GM23338 (cell line): ENCODE results near the gene FBXO45. TPM values are rescaled to one million over a fixed set of nuclear protein-coding genes. Genes with fewer than 3 reads are reported as not detected.
"Not testable (repeated sequence)": the region's sequence is repeated elsewhere in the genome, so short reads cannot be mapped to it uniquely, and the experiment has no call there.

Experiments used
- ATAC-seq: fragments of 200-7000 bp; cut with Tn5 transposase; 3 replicates; pipeline ENCODE4 v1.9.1; 2020
- DNase-seq: peaks from one replicate; pipeline ENCODE4 v3.0.0-alpha.2; 2015; ENCODE audit warnings: low spot score
- H2AFZ ChIP-seq: fragments of 200-600 bp; sonication (generic); 2 replicates; pipeline ENCODE4 v1.8.0; 2016; ENCODE audit warnings: antibody characterized with exemption, mild to moderate bottlenecking, moderate library complexity
- H3F3A ChIP-seq: fragments of 200-600 bp; sonication (generic); replicated peaks from 2 replicates; pipeline ENCODE4 v1.8.0; 2017; ENCODE audit warnings: antibody characterized with exemption, mixed run types, low read depth
- H3K27ac ChIP-seq: fragments of 200-600 bp; sonication (generic); 2 replicates; pipeline ENCODE4 v1.6.1; 2016; ENCODE audit warnings: low read depth
- H3K27me3 ChIP-seq: fragments of 200-600 bp; sonication (generic); 2 replicates; pipeline ENCODE4 v1.8.0; 2016; ENCODE audit warnings: mild to moderate bottlenecking, mixed run types, moderate library complexity; ENCODE audit not compliant: insufficient read depth
- H3K36me3 ChIP-seq: fragments of 200-600 bp; sonication (generic); 2 replicates; pipeline ENCODE4 v1.8.0; 2016; ENCODE audit warnings: mild to moderate bottlenecking; ENCODE audit not compliant: insufficient read depth
- H3K4me1 ChIP-seq: fragments of 200-600 bp; sonication (generic); 2 replicates; pipeline ENCODE4 v1.8.0; 2016; ENCODE audit warnings: mild to moderate bottlenecking, moderate library complexity; ENCODE audit not compliant: insufficient read depth
- H3K4me2 ChIP-seq: fragments of 200-600 bp; sonication (generic); 2 replicates; pipeline ENCODE4 v1.7.1; 2017; ENCODE audit warnings: mixed run types
- H3K4me3 ChIP-seq: fragments of 200-600 bp; sonication (generic); 2 replicates; pipeline ENCODE4 v1.6.1; 2016; ENCODE audit warnings: mixed run types
- H3K79me2 ChIP-seq: fragments of 200-600 bp; sonication (generic); replicated peaks from 2 replicates; pipeline ENCODE4 v1.8.0; 2017; ENCODE audit warnings: mild to moderate bottlenecking; ENCODE audit not compliant: insufficient read depth
- H3K9me2 ChIP-seq: fragments of 200-600 bp; sonication (generic); 2 replicates; pipeline ENCODE4 v1.8.0; 2017; ENCODE audit not compliant: insufficient read depth
- H4K20me1 ChIP-seq: fragments of 200-600 bp; sonication (generic); replicated peaks from 2 replicates; pipeline ENCODE4 v1.8.0; 2017; ENCODE audit warnings: mild to moderate bottlenecking; ENCODE audit not compliant: insufficient read depth
- H3K27ac Mint-ChIP-seq: 2 replicates; pipeline ENCODE4 v1.8.0; 2020; ENCODE audit warnings: inconsistent platforms, mild to moderate bottlenecking, moderate library complexity, mixed read lengths
- H3K27me3 Mint-ChIP-seq: 3 replicates; pipeline ENCODE4 v1.8.0; 2022; ENCODE audit warnings: low read depth, mild to moderate bottlenecking, moderate library complexity, mixed read lengths, inconsistent platforms; ENCODE audit not compliant: insufficient read depth, poor library complexity
- H3K36me3 Mint-ChIP-seq: 3 replicates; pipeline ENCODE4 v1.8.0; 2021; ENCODE audit warnings: low read depth, mild to moderate bottlenecking, inconsistent platforms, moderate library complexity, mixed read lengths
- H3K4me1 Mint-ChIP-seq: 3 replicates; pipeline ENCODE4 v1.8.0; 2020; ENCODE audit warnings: mild to moderate bottlenecking, inconsistent platforms, mixed read lengths
- H3K4me3 Mint-ChIP-seq: 3 replicates; pipeline ENCODE4 v1.8.0; 2021; ENCODE audit warnings: moderate library complexity, mild to moderate bottlenecking, inconsistent platforms, mixed read lengths
- H3K9me3 Mint-ChIP-seq: 3 replicates; pipeline ENCODE4 v1.8.0; 2020; ENCODE audit warnings: moderate library complexity, mild to moderate bottlenecking, inconsistent platforms, mixed read lengths
- CREB1 ChIP-seq: fragments of 250-450 bp; sonication (Bioruptor Pico); IDR thresholded peaks from 2 replicates; pipeline ENCODE4 v1.5.0; 2020; ENCODE audit warnings: low read depth, mild to moderate bottlenecking, moderate library complexity
- EZH2 ChIP-seq: fragments of 200-600 bp; sonication (generic); IDR thresholded peaks from one replicate; pipeline ENCODE4 v1.8.0; 2017; ENCODE audit warnings: antibody characterized with exemption, mild to moderate bottlenecking, low read depth; ENCODE audit not compliant: unreplicated experiment
- JUNB ChIP-seq: IDR thresholded peaks from one replicate; pipeline ENCODE4 v1.6.1; 2016; ENCODE audit warnings: antibody characterized with exemption; ENCODE audit not compliant: unreplicated experiment
- NANOG ChIP-seq: IDR thresholded peaks from 2 replicates; pipeline ENCODE4 v1.6.1; 2016; ENCODE audit warnings: antibody characterized with exemption, borderline replicate concordance
- POLR2AphosphoS5 ChIP-seq: IDR thresholded peaks from 2 replicates; pipeline ENCODE4 v1.6.1; 2016; ENCODE audit warnings: antibody characterized with exemption, low read depth
- STAT1 ChIP-seq: IDR thresholded peaks from one replicate; pipeline ENCODE4 v1.6.1; 2016; ENCODE audit warnings: antibody characterized with exemption; ENCODE audit not compliant: unreplicated experiment
- ZNF331 ChIP-seq: fragments of 250-450 bp; sonication (Bioruptor Pico); IDR thresholded peaks from 2 replicates; pipeline ENCODE4 v1.5.0; 2020; ENCODE audit warnings: low read depth, mild to moderate bottlenecking, moderate library complexity
- polyA plus RNA-seq: library from polyadenylated mRNA; unstranded; fragments of >200 nt; fragmentation: Nextera tagmentation; extraction: Ambion mirVana; gene quantifications from 2 replicates; pipeline ENCODE4 v1.2.1, GENCODE V29; 2016
- total RNA-seq: library from RNA; depleted of rRNA; stranded (reverse); fragments of >200 nt; shearing (Covaris generic); gene quantifications from 2 replicates; pipeline ENCODE4 v1.2.3, GENCODE V29; 2014
- TF ChIP-seq, protein P1 (sequence below): IDR thresholded peaks from 2 replicates; pipeline ENCODE4 v1.6.1; 2016; ENCODE audit warnings: antibody characterized with exemption
- TF ChIP-seq, protein P2 (sequence below), 2 experiments: fragments of 200-600 bp in 1 of 2; sonication (generic) in 1 of 2; conservative IDR thresholded peaks; 2 replicates each; pipeline versions ENCODE4 v1.5.1 to v1.6.1; 2016 to 2017; ENCODE audit warnings: antibody characterized with exemption in 2 of 2, low read depth in 2 of 2, mild to moderate bottlenecking in 2 of 2, moderate library complexity in 1 of 2
- TF ChIP-seq, protein P3 (sequence below): IDR thresholded peaks from one replicate; pipeline ENCODE4 v1.6.1; 2018; ENCODE audit warnings: antibody characterized with exemption; ENCODE audit not compliant: unreplicated experiment

The FBXO45 gene
- total and polyA plus RNA-seq, 2 experiments from 2014 or later = 10.3 to 23.7 TPM

DNA sequence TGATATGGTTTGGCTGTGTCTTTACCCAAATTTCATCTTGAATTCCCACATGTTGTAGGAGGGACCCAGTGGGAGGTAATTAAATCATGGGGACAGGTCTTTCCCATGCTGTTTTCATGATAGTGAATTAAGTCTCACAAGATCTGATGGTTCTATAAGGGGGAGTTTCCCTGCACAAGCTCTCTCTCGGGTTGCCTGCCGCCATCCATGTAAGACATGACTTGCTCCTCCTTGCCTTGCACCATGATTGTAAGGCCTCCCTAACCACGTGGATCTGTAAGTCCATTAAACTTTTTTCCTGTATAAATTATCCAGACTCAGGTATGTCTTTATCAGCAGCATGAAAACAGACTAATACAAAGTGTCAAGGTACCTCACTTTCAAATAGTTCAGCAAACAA, 18.3 kb upstream of the FBXO45 start:
- peaks cover 18% of the 10 kb centered on the region for H3K36me3 Mint-ChIP-seq
- H3F3A ChIP-seq, H3K4me1 Mint-ChIP-seq, DNase-seq, H2AFZ ChIP-seq, H3K4me2 ChIP-seq, ATAC-seq, H3K27me3 ChIP-seq, H3K9me2 ChIP-seq, H3K79me2 ChIP-seq, H4K20me1 ChIP-seq, H3K36me3 ChIP-seq, H3K4me1 ChIP-seq, H3K27me3 Mint-ChIP-seq, H3K27ac Mint-ChIP-seq, H3K4me3 Mint-ChIP-seq, H3K27ac ChIP-seq, H3K4me3 ChIP-seq: not testable (repeated sequence)
- peaks cover 44% of the 10 kb centered on the region for H3K9me3 Mint-ChIP-seq

DNA sequence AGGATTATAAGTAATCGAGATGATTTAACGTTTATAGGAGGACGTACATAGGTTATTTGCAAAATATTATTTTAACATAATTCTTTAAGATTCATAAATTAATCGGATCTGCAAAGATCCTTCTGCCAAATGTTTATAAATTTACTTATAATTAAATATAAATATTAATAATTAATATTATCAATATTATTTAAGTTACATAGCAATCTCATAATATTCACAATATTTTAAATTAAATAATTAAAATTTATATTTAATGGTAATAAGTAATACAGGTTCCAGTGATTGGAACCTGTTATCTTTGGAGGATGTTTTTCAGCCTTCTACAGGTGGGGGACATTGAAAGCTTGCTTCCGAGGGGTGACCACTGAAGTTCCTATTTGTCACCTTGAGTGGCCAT, 16.2 kb upstream of the FBXO45 start:
- Histone ChIP-seq H3F3A (no peaks in the 10 kb centered on the region), H2AFZ (no peak overlapping the region), H3K4me3 (no peak overlapping the region), H3K4me1 (no peaks in the 10 kb centered on the region), H3K36me3 (no peaks in the 10 kb centered on the region), H3K79me2 (no peaks in the 10 kb centered on the region), H3K4me2 (no peak overlapping the region), H3K27me3 (no peaks in the 10 kb centered on the region), H3K27ac (no peak overlapping the region), H3K9me2 (no peaks in the 10 kb centered on the region; the same call in 1 of the 2 replicates), H4K20me1 (no peaks in the 10 kb centered on the region)
- H3K36me3 Mint-ChIP-seq = peaks cover 18% of the 10 kb centered on the region
- ATAC-seq (no peak), DNase-seq (no peak)
- peaks cover 5% of the 10 kb centered on the region for H3K27me3 Mint-ChIP-seq
- no peaks in the 10 kb centered on the region for H3K4me1 Mint-ChIP-seq
- peaks cover 43% of the 10 kb centered on the region for H3K9me3 Mint-ChIP-seq
- H3K4me3 Mint-ChIP-seq = no peak overlapping the region
- H3K27ac Mint-ChIP-seq = no peak overlapping the region
- TF ChIP-seq CREB1 (no peak), EZH2 (no peak), POLR2AphosphoS5 (no peak), NANOG (no peak), JUNB (no peak), STAT1 (no peak), ZNF331 (no peak)
- TF ChIP-seq, protein P1, sequence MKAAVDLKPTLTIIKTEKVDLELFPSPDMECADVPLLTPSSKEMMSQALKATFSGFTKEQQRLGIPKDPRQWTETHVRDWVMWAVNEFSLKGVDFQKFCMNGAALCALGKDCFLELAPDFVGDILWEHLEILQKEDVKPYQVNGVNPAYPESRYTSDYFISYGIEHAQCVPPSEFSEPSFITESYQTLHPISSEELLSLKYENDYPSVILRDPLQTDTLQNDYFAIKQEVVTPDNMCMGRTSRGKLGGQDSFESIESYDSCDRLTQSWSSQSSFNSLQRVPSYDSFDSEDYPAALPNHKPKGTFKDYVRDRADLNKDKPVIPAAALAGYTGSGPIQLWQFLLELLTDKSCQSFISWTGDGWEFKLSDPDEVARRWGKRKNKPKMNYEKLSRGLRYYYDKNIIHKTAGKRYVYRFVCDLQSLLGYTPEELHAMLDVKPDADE = no peak
- TF ChIP-seq, protein P2, sequence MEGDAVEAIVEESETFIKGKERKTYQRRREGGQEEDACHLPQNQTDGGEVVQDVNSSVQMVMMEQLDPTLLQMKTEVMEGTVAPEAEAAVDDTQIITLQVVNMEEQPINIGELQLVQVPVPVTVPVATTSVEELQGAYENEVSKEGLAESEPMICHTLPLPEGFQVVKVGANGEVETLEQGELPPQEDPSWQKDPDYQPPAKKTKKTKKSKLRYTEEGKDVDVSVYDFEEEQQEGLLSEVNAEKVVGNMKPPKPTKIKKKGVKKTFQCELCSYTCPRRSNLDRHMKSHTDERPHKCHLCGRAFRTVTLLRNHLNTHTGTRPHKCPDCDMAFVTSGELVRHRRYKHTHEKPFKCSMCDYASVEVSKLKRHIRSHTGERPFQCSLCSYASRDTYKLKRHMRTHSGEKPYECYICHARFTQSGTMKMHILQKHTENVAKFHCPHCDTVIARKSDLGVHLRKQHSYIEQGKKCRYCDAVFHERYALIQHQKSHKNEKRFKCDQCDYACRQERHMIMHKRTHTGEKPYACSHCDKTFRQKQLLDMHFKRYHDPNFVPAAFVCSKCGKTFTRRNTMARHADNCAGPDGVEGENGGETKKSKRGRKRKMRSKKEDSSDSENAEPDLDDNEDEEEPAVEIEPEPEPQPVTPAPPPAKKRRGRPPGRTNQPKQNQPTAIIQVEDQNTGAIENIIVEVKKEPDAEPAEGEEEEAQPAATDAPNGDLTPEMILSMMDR (conservative IDR thresholded peaks at IDR 0.05; ENCODE audit: low read depth in 2 of 2) = no peak
- TF ChIP-seq, protein P3, sequence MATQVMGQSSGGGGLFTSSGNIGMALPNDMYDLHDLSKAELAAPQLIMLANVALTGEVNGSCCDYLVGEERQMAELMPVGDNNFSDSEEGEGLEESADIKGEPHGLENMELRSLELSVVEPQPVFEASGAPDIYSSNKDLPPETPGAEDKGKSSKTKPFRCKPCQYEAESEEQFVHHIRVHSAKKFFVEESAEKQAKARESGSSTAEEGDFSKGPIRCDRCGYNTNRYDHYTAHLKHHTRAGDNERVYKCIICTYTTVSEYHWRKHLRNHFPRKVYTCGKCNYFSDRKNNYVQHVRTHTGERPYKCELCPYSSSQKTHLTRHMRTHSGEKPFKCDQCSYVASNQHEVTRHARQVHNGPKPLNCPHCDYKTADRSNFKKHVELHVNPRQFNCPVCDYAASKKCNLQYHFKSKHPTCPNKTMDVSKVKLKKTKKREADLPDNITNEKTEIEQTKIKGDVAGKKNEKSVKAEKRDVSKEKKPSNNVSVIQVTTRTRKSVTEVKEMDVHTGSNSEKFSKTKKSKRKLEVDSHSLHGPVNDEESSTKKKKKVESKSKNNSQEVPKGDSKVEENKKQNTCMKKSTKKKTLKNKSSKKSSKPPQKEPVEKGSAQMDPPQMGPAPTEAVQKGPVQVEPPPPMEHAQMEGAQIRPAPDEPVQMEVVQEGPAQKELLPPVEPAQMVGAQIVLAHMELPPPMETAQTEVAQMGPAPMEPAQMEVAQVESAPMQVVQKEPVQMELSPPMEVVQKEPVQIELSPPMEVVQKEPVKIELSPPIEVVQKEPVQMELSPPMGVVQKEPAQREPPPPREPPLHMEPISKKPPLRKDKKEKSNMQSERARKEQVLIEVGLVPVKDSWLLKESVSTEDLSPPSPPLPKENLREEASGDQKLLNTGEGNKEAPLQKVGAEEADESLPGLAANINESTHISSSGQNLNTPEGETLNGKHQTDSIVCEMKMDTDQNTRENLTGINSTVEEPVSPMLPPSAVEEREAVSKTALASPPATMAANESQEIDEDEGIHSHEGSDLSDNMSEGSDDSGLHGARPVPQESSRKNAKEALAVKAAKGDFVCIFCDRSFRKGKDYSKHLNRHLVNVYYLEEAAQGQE = no peak
